ENCODE results near the gene COBL. TPM values are rescaled to one million over a fixed set of nuclear protein-coding genes. Genes with fewer than 3 reads are reported as not detected.

COBL gene
- total RNA-seq, 4 donors from 2014 or later, result under 0.01 to 7.7 (median 2.6) TPM

DNA sequence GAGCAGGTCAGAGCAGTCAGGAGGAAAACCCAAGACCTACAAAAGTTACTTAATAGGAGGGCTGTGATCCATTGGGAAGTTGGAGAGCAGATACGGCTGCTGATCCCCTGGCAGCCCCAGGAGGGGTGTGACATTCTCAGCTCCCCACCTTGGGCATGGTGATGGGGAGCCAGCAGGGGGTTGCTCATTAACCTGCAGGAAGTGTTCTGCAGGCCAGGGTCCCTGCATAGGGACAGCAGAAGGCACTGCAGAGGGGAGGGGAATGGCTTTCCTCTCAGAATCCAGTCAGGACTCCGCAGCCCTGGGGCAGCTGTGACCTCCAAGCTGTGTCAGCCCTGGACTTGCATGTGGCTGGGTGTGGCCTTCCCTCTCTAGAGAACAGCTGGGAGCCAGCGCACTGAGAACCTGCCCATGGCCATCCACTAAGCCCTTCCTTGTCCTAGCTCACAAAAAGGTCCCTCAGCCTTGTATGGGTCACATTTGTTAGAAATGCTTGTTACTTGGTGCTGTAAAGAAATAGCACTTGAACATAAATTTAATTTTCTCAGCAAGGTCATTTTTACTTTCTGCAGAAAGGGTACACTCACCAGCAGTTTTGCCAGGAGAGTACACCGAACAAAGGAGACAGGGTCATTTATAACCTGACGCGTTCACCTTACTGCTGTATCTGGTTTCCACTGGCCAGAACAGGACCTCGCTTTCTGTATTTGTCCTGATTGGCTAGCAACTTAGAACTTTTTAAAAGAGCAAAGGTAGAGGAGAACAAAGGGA is 169.6 kb downstream of the COBL start:
- TF ChIP-seq, protein P1, sequence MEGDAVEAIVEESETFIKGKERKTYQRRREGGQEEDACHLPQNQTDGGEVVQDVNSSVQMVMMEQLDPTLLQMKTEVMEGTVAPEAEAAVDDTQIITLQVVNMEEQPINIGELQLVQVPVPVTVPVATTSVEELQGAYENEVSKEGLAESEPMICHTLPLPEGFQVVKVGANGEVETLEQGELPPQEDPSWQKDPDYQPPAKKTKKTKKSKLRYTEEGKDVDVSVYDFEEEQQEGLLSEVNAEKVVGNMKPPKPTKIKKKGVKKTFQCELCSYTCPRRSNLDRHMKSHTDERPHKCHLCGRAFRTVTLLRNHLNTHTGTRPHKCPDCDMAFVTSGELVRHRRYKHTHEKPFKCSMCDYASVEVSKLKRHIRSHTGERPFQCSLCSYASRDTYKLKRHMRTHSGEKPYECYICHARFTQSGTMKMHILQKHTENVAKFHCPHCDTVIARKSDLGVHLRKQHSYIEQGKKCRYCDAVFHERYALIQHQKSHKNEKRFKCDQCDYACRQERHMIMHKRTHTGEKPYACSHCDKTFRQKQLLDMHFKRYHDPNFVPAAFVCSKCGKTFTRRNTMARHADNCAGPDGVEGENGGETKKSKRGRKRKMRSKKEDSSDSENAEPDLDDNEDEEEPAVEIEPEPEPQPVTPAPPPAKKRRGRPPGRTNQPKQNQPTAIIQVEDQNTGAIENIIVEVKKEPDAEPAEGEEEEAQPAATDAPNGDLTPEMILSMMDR (IDR thresholded peaks at IDR 0.05), result no peak
- no peak for TF ChIP-seq POLR2A (IDR thresholded peaks at IDR 0.05)
- Histone ChIP-seq H3K4me3 (no peak overlapping the region), H3K36me3 (no peaks in the 10 kb centered on the region), H3K27me3 (no peaks in the 10 kb centered on the region), H3K4me1 (no peaks in the 10 kb centered on the region), H3K9me3 (no peaks in the 10 kb centered on the region), H3K27ac (no peak overlapping the region)
- intact Hi-C loops (cut with DNase I; ENCODE audit: low total_unique reads), result no loop called here
- no peak for DNase-seq

DNA sequence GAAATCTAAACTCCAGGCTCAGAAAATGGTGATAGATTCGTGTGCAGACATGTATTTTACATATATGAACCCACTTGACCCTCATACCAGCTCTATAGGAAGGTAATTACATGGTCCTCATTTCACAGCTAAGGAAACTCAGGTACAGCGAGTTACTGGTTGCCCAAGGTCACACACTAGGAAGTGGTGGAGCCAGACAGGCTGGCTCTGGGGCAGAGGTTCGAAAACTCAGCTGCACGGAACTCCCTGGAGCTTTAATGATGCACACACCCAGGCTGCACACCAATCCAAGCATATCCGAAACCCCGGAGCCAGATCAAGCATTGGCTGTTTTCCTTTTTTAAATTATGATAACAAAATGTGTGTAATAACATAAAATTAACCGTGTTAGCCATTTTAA is 172.4 kb downstream of the COBL start:
- Histone ChIP-seq H3K9me3 (no peaks in the 10 kb centered on the region), H3K4me3 (no peak overlapping the region), H3K4me1 (no peaks in the 10 kb centered on the region), H3K27me3 (no peaks in the 10 kb centered on the region), H3K36me3 (no peaks in the 10 kb centered on the region), H3K27ac (no peak overlapping the region)
- no peak for DNase-seq
- intact Hi-C loops (cut with DNase I; ENCODE audit: low total_unique reads), result no loop called here
- no peak for TF ChIP-seq POLR2A (IDR thresholded peaks at IDR 0.05)
- TF ChIP-seq, protein P1 (IDR thresholded peaks at IDR 0.05), result no peak

DNA sequence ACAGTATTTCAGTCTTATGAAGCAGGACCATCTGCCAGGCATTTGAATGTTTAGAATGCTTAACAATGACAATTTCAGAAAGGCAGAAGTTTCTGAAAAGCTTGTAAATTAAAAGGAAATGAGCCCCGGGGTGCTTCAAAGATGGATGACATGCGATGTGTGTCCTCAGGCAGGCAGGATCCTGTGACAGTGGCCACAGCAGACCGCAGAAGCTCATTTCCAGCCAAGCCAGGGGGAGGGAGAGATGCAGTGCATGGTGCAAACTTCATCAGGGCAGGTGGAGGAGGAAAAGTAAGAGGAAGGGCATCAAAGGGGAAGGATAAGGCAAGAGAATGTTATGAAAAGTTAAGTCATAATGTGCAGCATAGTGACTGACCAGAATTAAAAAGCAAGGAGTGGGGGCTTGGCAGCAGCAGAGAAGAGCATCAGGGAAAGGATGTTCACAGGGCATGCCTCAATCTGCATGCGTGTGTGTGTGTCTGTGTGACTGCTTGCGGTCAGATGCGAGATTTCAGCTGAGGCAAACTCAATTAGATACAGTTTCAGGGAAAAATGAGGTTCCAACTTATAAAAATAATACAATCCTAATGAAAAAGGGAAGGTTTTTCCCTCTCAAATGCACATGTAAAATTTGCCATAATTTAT is 173.7 kb downstream of the COBL start:
- Histone ChIP-seq H3K4me3 (no peak overlapping the region), H3K36me3 (no peaks in the 10 kb centered on the region), H3K27me3 (no peaks in the 10 kb centered on the region), H3K9me3 (no peaks in the 10 kb centered on the region), H3K4me1 (no peaks in the 10 kb centered on the region), H3K27ac (no peak overlapping the region)
- no peak for DNase-seq
- no peak for TF ChIP-seq POLR2A (IDR thresholded peaks at IDR 0.05)
- TF ChIP-seq, protein P1 (IDR thresholded peaks at IDR 0.05), result no peak
- intact Hi-C loops (cut with DNase I; ENCODE audit: low total_unique reads), result no loop called here

DNA sequence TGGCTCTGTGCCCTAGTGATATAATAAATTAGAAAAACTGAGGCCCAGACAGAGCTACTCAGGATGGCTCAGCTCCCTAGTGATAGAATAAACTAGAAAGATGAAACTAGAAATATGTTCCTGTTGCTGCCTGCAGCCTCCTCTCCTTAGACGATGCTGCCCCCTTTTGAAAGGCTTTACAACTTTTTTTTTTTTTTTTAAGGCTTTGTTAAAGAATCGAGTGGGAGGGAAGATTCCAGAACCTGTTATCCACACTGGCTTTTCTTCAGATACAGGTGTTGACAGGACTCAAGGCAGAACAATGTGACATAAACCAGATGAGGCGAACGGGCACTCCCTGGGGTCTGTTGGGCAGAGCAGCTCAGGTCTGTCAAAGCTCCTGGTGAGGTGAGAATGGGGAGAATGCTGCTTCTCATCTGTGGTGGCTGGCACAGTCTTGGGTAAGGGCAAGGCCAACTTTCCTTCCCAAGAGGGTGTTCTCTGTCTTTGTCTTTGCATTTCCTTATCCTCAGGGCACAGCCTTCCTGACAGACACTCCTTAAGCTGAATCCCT is 175.1 kb downstream of the COBL start:
- Histone ChIP-seq H3K4me3 (no peak overlapping the region), H3K27me3 (no peaks in the 10 kb centered on the region), H3K9me3 (no peaks in the 10 kb centered on the region), H3K4me1 (no peaks in the 10 kb centered on the region), H3K27ac (peak overlapping the region in 1 of 2 donors; percentile 59), H3K36me3 (no peaks in the 10 kb centered on the region)
- no peak for TF ChIP-seq POLR2A (IDR thresholded peaks at IDR 0.05)
- TF ChIP-seq, protein P1 (IDR thresholded peaks at IDR 0.05), result peak; percentile 12 to 56 (median 46)
- no peak for DNase-seq
- intact Hi-C loops (cut with DNase I; ENCODE audit: low total_unique reads), result no loop called here

Measured in uterus (tissue), 4 donors.